A549 (cell line): ENCODE data around the gene SS18L1. TPM values are rescaled to one million over a fixed set of nuclear protein-coding genes. Genes with fewer than 3 reads are reported as not detected.

Experiments
- ATAC-seq, 2 experiments: fragments of 200-7000 bp in 1 of 2; fragments of >200 bp in 1 of 2; cut with Nextera tagmentation in 1 of 2; cut with Tn5 transposase in 1 of 2; 3 replicates each; pipeline versions ENCODE4 v1.8.0 to v1.9.1; 2018 to 2020; ENCODE audit warnings: mild to moderate bottlenecking in 1 of 2, moderate library complexity in 1 of 2
- CTCF ChIA-PET: fragments of 300-600 bp; sonication (Branson Sonifier 250); formaldehyde crosslinking; extraction: SDS; loops from one replicate; lab custom pipeline; 2021; ENCODE audit warnings: antibody characterized with exemption, inconsistent platforms; lab: Yijun Ruan, JAX
- POLR2A ChIA-PET: fragments of 350-600 bp; formaldehyde crosslinking; extraction: SDS; loops from one replicate; lab custom pipeline; 2021; ENCODE audit warnings: antibody characterized with exemption, inconsistent platforms; lab: Yijun Ruan, JAX
- DNase-seq, 2 experiments: peaks; one replicate each; pipeline versions ENCODE4 v3.0.0 to v3.0.0-alpha.2; 2011 to 2016; ENCODE audit warnings: low read depth in 1 of 2, low spot score in 1 of 2
- FAIRE-seq: peaks from 2 replicates; lab custom pipeline; 2011; peaks lifted over from hg19 to GRCh38; lab: Jason Lieb, UNC
- H3K27ac ChIP-seq, 2 experiments: fragments of >200 bp; sonication (Bioruptor Twin); formaldehyde crosslinking; 3 replicates each; pipeline ENCODE4 v1.5.1; 2016 to 2017
- H3K4me1 ChIP-seq: fragments of >200 bp; sonication (Bioruptor Twin); formaldehyde crosslinking; 3 replicates; pipeline ENCODE4 v1.6.1; 2016
- H3K4me2 ChIP-seq: fragments of >200 bp; sonication (Bioruptor Twin); formaldehyde crosslinking; 3 replicates; pipeline ENCODE4 v1.6.1; 2016
- H3K4me3 ChIP-seq: fragments of >200 bp; sonication (Bioruptor Twin); formaldehyde crosslinking; 3 replicates; pipeline ENCODE4 v1.5.1; 2016
- H3K9me3 ChIP-seq: fragments of >200 bp; sonication (Bioruptor Twin); formaldehyde crosslinking; 3 replicates; pipeline ENCODE4 v1.6.1; 2016
- CHD4 ChIP-seq: fragments of 200-600 bp; sonication (generic); IDR thresholded peaks from 2 replicates; pipeline ENCODE4 v1.6.1; 2016; ENCODE audit warnings: antibody characterized with exemption, mild to moderate bottlenecking, borderline replicate concordance
- HOXA7 ChIP-seq: fragments of 250-450 bp; sonication (Bioruptor Pico); IDR thresholded peaks from 2 replicates; pipeline ENCODE4 v1.5.0; 2020; ENCODE audit warnings: mild to moderate bottlenecking, moderate library complexity
- JUN ChIP-seq, 2 experiments: fragments of >200 bp; sonication (Bioruptor Twin); formaldehyde crosslinking; IDR thresholded peaks; 2 replicates in 1 of 2; 3 replicates in 1 of 2; pipeline ENCODE4 v1.6.1; 2016 to 2017
- NFE2L2 ChIP-seq: fragments of 150-350 bp; conservative IDR thresholded peaks from 2 replicates; pipeline ENCODE4 v1.6.1; 2014; ENCODE audit warnings: low read length
- PHF8 ChIP-seq: fragments of 200-600 bp; sonication (generic); IDR thresholded peaks from 2 replicates; pipeline ENCODE4 v1.6.1; 2016; ENCODE audit warnings: low read depth, mild to moderate bottlenecking, antibody characterized with exemption, moderate library complexity, borderline replicate concordance
- POLR2AphosphoS2 ChIP-seq: conservative IDR thresholded peaks from 2 replicates; pipeline ENCODE4 v1.6.1; 2012; ENCODE audit warnings: low read length, improper control_type of control experiment, inconsistent platforms
- RAD21 ChIP-seq, 2 experiments: fragments of >200 bp in 1 of 2; sonication (Bioruptor Twin) in 1 of 2; formaldehyde crosslinking in 1 of 2; IDR thresholded peaks in 1 of 2; conservative IDR thresholded peaks in 1 of 2; 2 replicates in 1 of 2; 3 replicates in 1 of 2; pipeline ENCODE4 v1.6.1; 2012 to 2018; ENCODE audit warnings: inconsistent platforms in 1 of 2
- RFX5 ChIP-seq: fragments of 450-650 bp; IDR thresholded peaks from 2 replicates; pipeline ENCODE4 v1.7.1; 2014; ENCODE audit warnings: antibody characterized with exemption, mild to moderate bottlenecking, moderate library complexity
- SMC3 ChIP-seq: fragments of >200 bp; sonication (Bioruptor Twin); formaldehyde crosslinking; IDR thresholded peaks from 3 replicates; pipeline ENCODE4 v1.6.1; 2018; ENCODE audit warnings: inconsistent platforms
- WGBS: methylation state at CpG from one replicate; pipeline ENCODE4 v1.1.6; 2017; ENCODE audit errors: missing lambda C conversion rate; 5-methylcytosine and 5-hydroxymethylcytosine counted together
- polyA plus RNA-seq, 4 experiments: library from polyadenylated mRNA; depleted of rRNA in 3 of 4; stranded (reverse); fragments of >200 nt; fragmentation: RNase III in 1 of 4; extraction: RNeasy Plus Mini Kit Qiagen cat#74134 plus additional on column Dnase treatment in 1 of 4; gene quantifications; 2 replicates in 3 of 4; 3 replicates in 1 of 4; pipeline ENCODE4 v1.2.3, GENCODE V29; 2011 to 2017
- TF ChIP-seq, protein P1 (sequence below): fragments of 150-350 bp; IDR thresholded peaks from 2 replicates; pipeline ENCODE4 v1.6.1; 2014; ENCODE audit warnings: low read depth, mild to moderate bottlenecking, low read length
- TF ChIP-seq, protein P2 (sequence below): fragments of 200-600 bp; sonication (generic); IDR thresholded peaks from 2 replicates; pipeline ENCODE4 v1.6.1; 2016; ENCODE audit warnings: antibody characterized with exemption, mild to moderate bottlenecking, moderate library complexity
- TF ChIP-seq, protein P3 (sequence below): fragments of 450-650 bp; IDR thresholded peaks from 2 replicates; pipeline ENCODE4 v1.6.1; 2014; ENCODE audit warnings: antibody characterized with exemption
- TF ChIP-seq, protein P4 (sequence below): fragments of >200 bp; sonication (Bioruptor Twin); formaldehyde crosslinking; IDR thresholded peaks from 3 replicates; pipeline ENCODE4 v1.6.1; 2016

The SS18L1 gene
- polyA plus RNA-seq, 2 of the 4 experiments (the other 2 are of a cell fraction), result 7.4 to 13.1 TPM

DNA sequence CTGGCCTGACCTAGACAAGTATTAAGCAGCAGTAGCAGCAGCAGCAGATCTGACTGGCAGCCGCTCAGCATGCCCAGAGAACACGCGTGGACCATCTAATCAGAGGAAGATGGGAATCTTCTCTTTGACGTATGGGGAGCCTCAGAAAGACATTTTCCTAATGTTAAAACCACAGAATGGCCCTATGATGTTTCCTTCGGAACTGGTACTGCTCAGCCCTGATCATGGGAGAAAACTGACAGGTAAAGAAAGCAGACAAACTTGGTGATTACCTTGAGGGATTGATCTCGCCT lies 6.5 kb upstream of the SS18L1 start:
- no peak overlapping the region for H3K4me3 ChIP-seq
- WGBS, result 80% methylated on average over 6 of the region's 6 CpGs
- FAIRE-seq, result no peak
- ChIA-PET POLR2A (interaction anchor here (1.5 to 2.0 kb wide), 2 partner anchors 70 to 126 kb away, joined by 4 to 8 read pairs; no protein-coding TSS in a partner anchor), CTCF (interaction anchor here (1.0 to 5.1 kb wide), 10 partner anchors 9 to 134 kb away, joined by 3 to 75 read pairs (median 5); partner anchors contain the start of gene LSM14B)
- peaks cover 10% of the 10 kb centered on the region for H3K4me1 ChIP-seq
- H3K9me3 ChIP-seq, result no peaks in the 10 kb centered on the region
- no peak overlapping the region for H3K27ac ChIP-seq
- no peak for ATAC-seq
- DNase-seq, result no peak
- no peak for TF ChIP-seq HOXA7 (CRISPR knock-in tag)
- TF ChIP-seq POLR2AphosphoS2, result no peak
- TF ChIP-seq CHD4, result no peak
- TF ChIP-seq RFX5, result no peak
- TF ChIP-seq, protein P1, sequence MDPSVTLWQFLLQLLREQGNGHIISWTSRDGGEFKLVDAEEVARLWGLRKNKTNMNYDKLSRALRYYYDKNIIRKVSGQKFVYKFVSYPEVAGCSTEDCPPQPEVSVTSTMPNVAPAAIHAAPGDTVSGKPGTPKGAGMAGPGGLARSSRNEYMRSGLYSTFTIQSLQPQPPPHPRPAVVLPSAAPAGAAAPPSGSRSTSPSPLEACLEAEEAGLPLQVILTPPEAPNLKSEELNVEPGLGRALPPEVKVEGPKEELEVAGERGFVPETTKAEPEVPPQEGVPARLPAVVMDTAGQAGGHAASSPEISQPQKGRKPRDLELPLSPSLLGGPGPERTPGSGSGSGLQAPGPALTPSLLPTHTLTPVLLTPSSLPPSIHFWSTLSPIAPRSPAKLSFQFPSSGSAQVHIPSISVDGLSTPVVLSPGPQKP, result no peak
- no peak for TF ChIP-seq NFE2L2
- no peak for TF ChIP-seq JUN (IDR thresholded peaks at IDR 0.05)
- TF ChIP-seq, protein P2, sequence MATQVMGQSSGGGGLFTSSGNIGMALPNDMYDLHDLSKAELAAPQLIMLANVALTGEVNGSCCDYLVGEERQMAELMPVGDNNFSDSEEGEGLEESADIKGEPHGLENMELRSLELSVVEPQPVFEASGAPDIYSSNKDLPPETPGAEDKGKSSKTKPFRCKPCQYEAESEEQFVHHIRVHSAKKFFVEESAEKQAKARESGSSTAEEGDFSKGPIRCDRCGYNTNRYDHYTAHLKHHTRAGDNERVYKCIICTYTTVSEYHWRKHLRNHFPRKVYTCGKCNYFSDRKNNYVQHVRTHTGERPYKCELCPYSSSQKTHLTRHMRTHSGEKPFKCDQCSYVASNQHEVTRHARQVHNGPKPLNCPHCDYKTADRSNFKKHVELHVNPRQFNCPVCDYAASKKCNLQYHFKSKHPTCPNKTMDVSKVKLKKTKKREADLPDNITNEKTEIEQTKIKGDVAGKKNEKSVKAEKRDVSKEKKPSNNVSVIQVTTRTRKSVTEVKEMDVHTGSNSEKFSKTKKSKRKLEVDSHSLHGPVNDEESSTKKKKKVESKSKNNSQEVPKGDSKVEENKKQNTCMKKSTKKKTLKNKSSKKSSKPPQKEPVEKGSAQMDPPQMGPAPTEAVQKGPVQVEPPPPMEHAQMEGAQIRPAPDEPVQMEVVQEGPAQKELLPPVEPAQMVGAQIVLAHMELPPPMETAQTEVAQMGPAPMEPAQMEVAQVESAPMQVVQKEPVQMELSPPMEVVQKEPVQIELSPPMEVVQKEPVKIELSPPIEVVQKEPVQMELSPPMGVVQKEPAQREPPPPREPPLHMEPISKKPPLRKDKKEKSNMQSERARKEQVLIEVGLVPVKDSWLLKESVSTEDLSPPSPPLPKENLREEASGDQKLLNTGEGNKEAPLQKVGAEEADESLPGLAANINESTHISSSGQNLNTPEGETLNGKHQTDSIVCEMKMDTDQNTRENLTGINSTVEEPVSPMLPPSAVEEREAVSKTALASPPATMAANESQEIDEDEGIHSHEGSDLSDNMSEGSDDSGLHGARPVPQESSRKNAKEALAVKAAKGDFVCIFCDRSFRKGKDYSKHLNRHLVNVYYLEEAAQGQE, result no peak
- TF ChIP-seq, protein P3, sequence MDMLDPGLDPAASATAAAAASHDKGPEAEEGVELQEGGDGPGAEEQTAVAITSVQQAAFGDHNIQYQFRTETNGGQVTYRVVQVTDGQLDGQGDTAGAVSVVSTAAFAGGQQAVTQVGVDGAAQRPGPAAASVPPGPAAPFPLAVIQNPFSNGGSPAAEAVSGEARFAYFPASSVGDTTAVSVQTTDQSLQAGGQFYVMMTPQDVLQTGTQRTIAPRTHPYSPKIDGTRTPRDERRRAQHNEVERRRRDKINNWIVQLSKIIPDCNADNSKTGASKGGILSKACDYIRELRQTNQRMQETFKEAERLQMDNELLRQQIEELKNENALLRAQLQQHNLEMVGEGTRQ, result no peak
- no peak; a peak in 2 of 5 replicates for TF ChIP-seq RAD21 (conservative IDR thresholded peaks at IDR 0.05 in 1 of 2, IDR thresholded peaks at IDR 0.05 in 1 of 2)
- no peak for TF ChIP-seq SMC3
- TF ChIP-seq, protein P4, sequence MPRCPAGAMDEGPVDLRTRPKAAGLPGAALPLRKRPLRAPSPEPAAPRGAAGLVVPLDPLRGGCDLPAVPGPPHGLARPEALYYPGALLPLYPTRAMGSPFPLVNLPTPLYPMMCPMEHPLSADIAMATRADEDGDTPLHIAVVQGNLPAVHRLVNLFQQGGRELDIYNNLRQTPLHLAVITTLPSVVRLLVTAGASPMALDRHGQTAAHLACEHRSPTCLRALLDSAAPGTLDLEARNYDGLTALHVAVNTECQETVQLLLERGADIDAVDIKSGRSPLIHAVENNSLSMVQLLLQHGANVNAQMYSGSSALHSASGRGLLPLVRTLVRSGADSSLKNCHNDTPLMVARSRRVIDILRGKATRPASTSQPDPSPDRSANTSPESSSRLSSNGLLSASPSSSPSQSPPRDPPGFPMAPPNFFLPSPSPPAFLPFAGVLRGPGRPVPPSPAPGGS, result no peak
- no peak for TF ChIP-seq PHF8
- no peak overlapping the region for H3K4me2 ChIP-seq

DNA sequence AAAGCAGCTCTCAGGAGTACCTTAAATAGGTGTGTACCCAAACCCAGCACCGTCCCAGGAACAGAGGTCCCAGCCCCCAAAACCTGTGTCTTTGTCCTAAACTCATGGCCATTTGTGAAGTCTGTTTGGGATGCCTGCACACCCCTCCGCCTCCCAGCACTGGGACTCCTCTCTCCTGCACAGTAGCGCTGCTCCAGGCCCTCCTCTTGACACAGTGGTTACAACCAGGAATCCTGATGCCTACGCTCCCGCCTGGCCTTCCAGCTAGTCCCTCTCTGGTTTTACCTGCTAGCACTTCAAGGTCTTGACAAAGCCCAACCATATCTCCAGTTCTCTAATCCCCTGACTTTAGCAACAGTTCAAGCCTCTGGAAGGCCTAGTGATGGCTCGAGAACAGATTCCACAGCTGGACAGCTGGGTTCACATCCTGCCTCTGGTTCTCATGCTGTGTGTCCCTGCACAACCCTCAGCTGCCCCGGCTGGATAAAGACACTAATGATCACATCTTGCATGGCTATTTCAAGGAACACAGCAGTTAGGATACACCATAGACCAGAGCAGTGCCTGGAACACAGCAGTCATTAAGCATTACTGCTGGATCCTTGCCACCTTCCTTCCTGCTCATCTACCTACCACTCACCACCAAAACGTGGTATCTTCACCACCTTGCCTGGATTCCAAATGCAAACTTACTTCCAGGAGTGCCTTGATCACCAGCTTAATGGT lies 5.9 kb upstream of the SS18L1 start:
- no peak for FAIRE-seq

More for the DNA sequence above, 5.9 kb upstream of the SS18L1 start:
- H3K27ac ChIP-seq, result no peak overlapping the region
- ATAC-seq (no peak), DNase-seq (no peak)
- ChIA-PET CTCF (interaction anchor here (0.6 to 5.1 kb wide), 10 partner anchors 10 to 165 kb away, joined by 3 to 75 read pairs (median 4); no protein-coding TSS in a partner anchor), POLR2A (interaction anchor here (0.6 to 1.5 kb wide), 3 partner anchors 16 to 1020 kb away, joined by 3 to 9 read pairs (median 4); no protein-coding TSS in a partner anchor)
- H3K4me2 ChIP-seq, result no peak overlapping the region
- TF ChIP-seq NFE2L2, result no peak
- 0 out of 5 replicates have a peak, but pooled peaks of 1 of the 2 experiments have one; percentile 7 for TF ChIP-seq JUN (IDR thresholded peaks at IDR 0.05)
- H3K4me3 ChIP-seq, result no peak overlapping the region
- H3K4me1 ChIP-seq, result peaks cover 10% of the 10 kb centered on the region
- no peaks in the 10 kb centered on the region for H3K9me3 ChIP-seq
- 88% methylated on average over 8 of the region's 8 CpGs for WGBS
